ENCODE measurements around the gene MTCL3.

Gene MTCL3

GRCh38 chr6:127452803-127453202 is 66.3 kb downstream of the MTCL3 start:
- TF ChIP-seq CTCF (IDR thresholded peaks at IDR 0.05; ENCODE audit: unreplicated experiment) = no peak

GRCh38 chr6:127451388-127451787 is 67.7 kb downstream of the MTCL3 start:
- peaks cover 2% of the 10 kb centered on the region for H3K4me1 Mint-ChIP-seq (ENCODE audit: low read depth)
- no peaks in the 10 kb centered on the region for H3K27me3 Mint-ChIP-seq
- no peak overlapping the region for H3K27ac Mint-ChIP-seq
- no peaks in the 10 kb centered on the region for H3K9me3 Mint-ChIP-seq (ENCODE audit: low read depth)
- H3K36me3 Mint-ChIP-seq (ENCODE audit: insufficient read depth) = no peaks in the 10 kb centered on the region
- DNase-seq (ENCODE audit: low spot score, unreplicated experiment) = no peak
- TF ChIP-seq CTCF (IDR thresholded peaks at IDR 0.05; ENCODE audit: unreplicated experiment) = no peak
- H3K4me3 Mint-ChIP-seq (ENCODE audit: low read depth) = no peak overlapping the region

More at GRCh38 chr6:127452803-127453202, 66.3 kb downstream of the MTCL3 start:
- Mint-ChIP-seq H3K4me1 (ENCODE audit: low read depth) (peaks cover 2% of the 10 kb centered on the region), H3K4me3 (ENCODE audit: low read depth) (no peak overlapping the region), H3K9me3 (ENCODE audit: low read depth) (no peaks in the 10 kb centered on the region), H3K27ac (no peak overlapping the region), H3K36me3 (ENCODE audit: insufficient read depth) (no peaks in the 10 kb centered on the region), H3K27me3 (no peaks in the 10 kb centered on the region)
- no peak for DNase-seq (ENCODE audit: low spot score, unreplicated experiment)

- no peak for DNase-seq (ENCODE audit: low spot score, unreplicated experiment)
- Mint-ChIP-seq H3K27me3 (no peaks in the 10 kb centered on the region), H3K4me3 (ENCODE audit: low read depth) (no peak overlapping the region), H3K27ac (no peak overlapping the region), H3K36me3 (ENCODE audit: insufficient read depth) (no peaks in the 10 kb centered on the region), H3K4me1 (ENCODE audit: low read depth) (no peaks in the 10 kb centered on the region), H3K9me3 (ENCODE audit: low read depth) (no peaks in the 10 kb centered on the region)
- TF ChIP-seq CTCF (IDR thresholded peaks at IDR 0.05; ENCODE audit: unreplicated experiment) = no peak
These were observed 71.4 kb downstream of the MTCL3 start for GRCh38 chr6:127447780-127448179.

GRCh38 chr6:127446356-127446755 is 72.8 kb downstream of the MTCL3 start:
- no peaks in the 10 kb centered on the region for H3K27me3 Mint-ChIP-seq
- no peak for TF ChIP-seq CTCF (IDR thresholded peaks at IDR 0.05; ENCODE audit: unreplicated experiment)
- H3K9me3 Mint-ChIP-seq (ENCODE audit: low read depth) = no peaks in the 10 kb centered on the region

GRCh38 chr6:127441881-127442280 is 77.3 kb downstream of the MTCL3 start:
- no peak overlapping the region for H3K27ac Mint-ChIP-seq
- H3K27me3 Mint-ChIP-seq = no peaks in the 10 kb centered on the region

More at GRCh38 chr6:127446356-127446755, 72.8 kb downstream of the MTCL3 start:
- DNase-seq (ENCODE audit: low spot score, unreplicated experiment) = no peak
- Mint-ChIP-seq H3K4me1 (ENCODE audit: low read depth) (no peaks in the 10 kb centered on the region), H3K36me3 (ENCODE audit: insufficient read depth) (no peaks in the 10 kb centered on the region), H3K4me3 (ENCODE audit: low read depth) (no peak overlapping the region), H3K27ac (no peak overlapping the region)

More at GRCh38 chr6:127441881-127442280, 77.3 kb downstream of the MTCL3 start:
- H3K36me3 Mint-ChIP-seq (ENCODE audit: insufficient read depth) = no peaks in the 10 kb centered on the region
- no peak for TF ChIP-seq CTCF (IDR thresholded peaks at IDR 0.05; ENCODE audit: unreplicated experiment)
- no peaks in the 10 kb centered on the region for H3K9me3 Mint-ChIP-seq (ENCODE audit: low read depth)
- DNase-seq (ENCODE audit: low spot score, unreplicated experiment) = no peak
- H3K4me3 Mint-ChIP-seq (ENCODE audit: low read depth) = no peak overlapping the region
- H3K4me1 Mint-ChIP-seq (ENCODE audit: low read depth) = no peaks in the 10 kb centered on the region
